ENCODE measurements around the gene TRIM66. TPM values are rescaled to one million over a fixed set of nuclear protein-coding genes. Genes with fewer than 3 reads are reported as not detected.
A peak's percentile ranks its signal among the peaks of the same experiment; 100 is the strongest.

Gene TRIM66, protein sequence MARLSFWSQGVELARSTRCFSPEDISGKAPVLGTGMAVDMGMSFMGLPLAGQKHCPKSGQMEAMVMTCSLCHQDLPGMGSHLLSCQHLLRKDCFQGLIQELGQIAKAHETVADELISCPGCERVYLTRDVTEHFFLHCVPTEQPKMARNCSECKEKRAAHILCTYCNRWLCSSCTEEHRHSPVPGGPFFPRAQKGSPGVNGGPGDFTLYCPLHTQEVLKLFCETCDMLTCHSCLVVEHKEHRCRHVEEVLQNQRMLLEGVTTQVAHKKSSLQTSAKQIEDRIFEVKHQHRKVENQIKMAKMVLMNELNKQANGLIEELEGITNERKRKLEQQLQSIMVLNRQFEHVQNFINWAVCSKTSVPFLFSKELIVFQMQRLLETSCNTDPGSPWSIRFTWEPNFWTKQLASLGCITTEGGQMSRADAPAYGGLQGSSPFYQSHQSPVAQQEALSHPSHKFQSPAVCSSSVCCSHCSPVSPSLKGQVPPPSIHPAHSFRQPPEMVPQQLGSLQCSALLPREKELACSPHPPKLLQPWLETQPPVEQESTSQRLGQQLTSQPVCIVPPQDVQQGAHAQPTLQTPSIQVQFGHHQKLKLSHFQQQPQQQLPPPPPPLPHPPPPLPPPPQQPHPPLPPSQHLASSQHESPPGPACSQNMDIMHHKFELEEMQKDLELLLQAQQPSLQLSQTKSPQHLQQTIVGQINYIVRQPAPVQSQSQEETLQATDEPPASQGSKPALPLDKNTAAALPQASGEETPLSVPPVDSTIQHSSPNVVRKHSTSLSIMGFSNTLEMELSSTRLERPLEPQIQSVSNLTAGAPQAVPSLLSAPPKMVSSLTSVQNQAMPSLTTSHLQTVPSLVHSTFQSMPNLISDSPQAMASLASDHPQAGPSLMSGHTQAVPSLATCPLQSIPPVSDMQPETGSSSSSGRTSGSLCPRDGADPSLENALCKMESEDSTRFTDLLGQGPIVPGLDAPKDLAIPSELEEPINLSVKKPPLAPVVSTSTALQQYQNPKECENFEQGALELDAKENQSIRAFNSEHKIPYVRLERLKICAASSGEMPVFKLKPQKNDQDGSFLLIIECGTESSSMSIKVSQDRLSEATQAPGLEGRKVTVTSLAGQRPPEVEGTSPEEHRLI (N-terminal part only)
- total RNA-seq (2011; cell fraction: chromatin; rRNA removed; ENCODE audit: low replicate concordance) = 100 and 148 TPM in 2 replicates
- total RNA-seq (2011; cell fraction: nucleolus; rRNA removed) = 31.2 and 37.6 TPM in 2 replicates
- 33.7 and 43.8 TPM in 2 replicates for total RNA-seq (2011; cell fraction: nucleoplasm; rRNA removed)
- total RNA-seq (2014; rRNA removed) (1.9 and 4.6 TPM in 2 replicates), total RNA-seq (2014; rRNA removed; fragmentation: Illumina TruSeq; extraction: Trizol) (5.4 and 8.1 TPM in 2 replicates), total RNA-seq (2015; rRNA removed; fragmentation: Illumina TruSeq; extraction: Trizol) (4.1 and 4.9 TPM in 2 replicates), total RNA-seq (2021) (5.9 and 6.7 TPM in 2 replicates), polyA plus RNA-seq (2011; rRNA removed) (7.3 and 9.0 TPM in 2 replicates), polyA plus RNA-seq (2014; fragmentation: Illumina TruSeq; extraction: Trizol) (4.5 and 4.9 TPM in 2 replicates), polyA plus RNA-seq (2014; fragmentation: Nextera tagmentation; extraction: Ambion mirVana) (1 to 10 TPM; 1.1 to 1.2 TPM), polyA plus RNA-seq (2014; rRNA removed) (5.1 and 6.7 TPM in 2 replicates), polyA minus RNA-seq (2011; rRNA and poly(A)+ RNA removed) (25.1 and 26.9 TPM in 2 replicates), Bru-seq, nascent RNA (percentile 67 among the genes with signal in this experiment), BruChase-seq, experiment 1, labeled RNA remaining after a 2-hour chase (percentile 62 among the genes with signal in this experiment), BruChase-seq, experiment 2, labeled RNA remaining after a 6-hour chase (percentile 63 among the genes with signal in this experiment)
- 2.8 and 4.2 TPM in 2 replicates for polyA plus RNA-seq (2011; cell fraction: cytosol; rRNA removed)
- 26.4 and 34.2 TPM in 2 replicates for polyA plus RNA-seq (2011; cell fraction: nucleus; rRNA removed)
- 3.8 and 6.0 TPM in 2 replicates for polyA plus RNA-seq (2012)
- polyA minus RNA-seq (2011; cell fraction: cytosol; rRNA and poly(A)+ RNA removed) = 3.0 TPM in 2 replicates
- polyA minus RNA-seq (2011; cell fraction: nucleus; rRNA and poly(A)+ RNA removed) = 16.6 and 19.3 TPM in 2 replicates
- long read RNA-seq, experiment 1, partial matches to known transcripts = 4 of 9 reads
- long read RNA-seq, experiment 1, other reads (novel, unspliced or antisense) = 5 of 9 reads
- long read RNA-seq, experiment 2, partial matches to known transcripts = 0 of 1 reads
- long read RNA-seq, experiment 2, other reads (novel, unspliced or antisense) = 1 of 1 reads
- long read RNA-seq, experiment 3, partial matches to known transcripts = 1 of 1 reads
- long read RNA-seq, experiment 3, other reads (novel, unspliced or antisense) = 0 of 1 reads

DNA sequence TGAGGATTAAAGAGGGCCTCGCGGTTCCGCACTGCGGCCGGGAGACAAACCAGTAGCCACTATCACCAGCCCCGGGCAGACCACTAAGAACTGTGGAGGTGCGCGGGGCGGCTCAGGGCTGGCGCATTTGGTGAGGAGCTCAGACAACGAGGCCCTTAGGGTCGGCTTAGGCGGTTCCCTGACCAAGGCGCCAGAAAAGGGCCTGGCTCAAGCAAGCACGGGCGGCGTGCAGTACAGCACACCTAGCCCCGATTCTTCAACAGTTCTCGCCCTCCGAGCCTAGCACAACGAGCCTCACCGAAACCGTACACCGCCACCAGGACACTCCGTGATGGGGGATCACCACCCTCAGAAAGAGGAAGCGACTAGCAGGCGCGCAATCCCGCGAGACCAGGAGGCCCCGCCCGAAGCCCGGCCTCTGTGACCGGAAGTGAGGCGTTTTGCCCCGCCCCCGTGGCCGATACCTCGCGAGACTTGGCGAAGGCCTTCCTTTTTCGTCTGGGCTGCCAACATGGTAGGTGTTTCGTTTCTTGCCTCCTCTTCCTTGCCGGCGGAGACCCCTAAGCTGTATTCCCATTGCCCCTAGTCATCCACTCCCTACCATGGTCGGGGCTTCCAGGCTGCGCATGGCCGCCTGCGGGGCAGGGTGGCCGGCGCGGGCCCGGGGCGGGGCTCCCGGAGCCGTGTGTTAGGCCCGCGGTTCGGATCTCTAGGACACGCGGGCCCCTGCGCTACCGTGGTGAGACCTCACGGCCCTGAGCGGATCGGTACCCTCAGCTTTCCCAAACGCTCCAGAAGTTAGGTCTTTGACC is at the start of gene TRIM66, which contains the start of gene RPL27A:
Gene TRIM66 (minus strand): TSS at position 363 of the 812 bp plus-strand sequence. CDS start 10,391 bp downstream, outside the sequence.
Gene RPL27A (plus strand): TSS at position 490 of the 812 bp plus-strand sequence. CDS start 22 bp downstream, at position 512.
- Histone ChIP-seq H3K4me3 (peak within 1 kb of the TSS; percentile 97), H3K9ac (ENCODE audit: insufficient read depth in 1 of 2, low read depth in 2 of 2, low read length in 2 of 2) (peak within 1 kb of the TSS; percentile 97 to 100), H3K4me1 (replicated peaks in 1 of 2; ENCODE audit: control insufficient read depth in 2 of 2, insufficient read depth in 2 of 2, low read length in 2 of 2) (peaks cover 7 to 16% of the 10 kb centered on the region in 2 experiments; a peak in 4 of 5 replicates), H3K9me1 (ENCODE audit: control insufficient read depth, insufficient read depth, low read length) (no peaks in the 10 kb centered on the region), H3K36me3 (ENCODE audit: control insufficient read depth, insufficient read depth, low read length) (peaks cover 48% of the 10 kb centered on the region), H3K9me3 (replicated peaks; ENCODE audit: control insufficient read depth, insufficient read depth, low read depth, low read length) (no peaks in the 10 kb centered on the region), H2AFZ (ENCODE audit: low read depth, low read length) (peak within 1 kb of the TSS; percentile 77), H3K79me2 (ENCODE audit: control insufficient read depth, insufficient read depth, low read length) (peaks cover 62% of the 10 kb centered on the region), H3K27ac (ENCODE audit: extremely low read depth, low read depth, low read length) (peak within 1 kb of the TSS; percentile 96), H3K27me3 (ENCODE audit: control insufficient read depth in 2 of 2, insufficient read depth in 2 of 2, low read length in 2 of 2) (no peaks in the 10 kb centered on the region), H3K4me2 (ENCODE audit: insufficient read depth, low read length) (peak within 1 kb of the TSS; percentile 100), H4K20me1 (replicated peaks; ENCODE audit: control insufficient read depth, insufficient read depth, low read length) (peaks cover 21% of the 10 kb centered on the region)
- FAIRE-seq (peak; percentile 87), DNase-seq (ENCODE audit: extremely low read depth in 1 of 4, low spot score in 3 of 4) (peak; percentile 85 to 98 (median 88)), ATAC-seq (peak; percentile 92)
- BruUV-seq (replicated peaks) = TSS peak; percentile 92
- CTCF ChIA-PET (ENCODE audit: low intra/inter-chr PET ratio) = no interaction called here
- WGBS (ENCODE audit: insufficient coverage, low coverage, missing lambda C conversion rate) = under 1% methylated on average over 62 of the region's 67 CpGs
- intact Hi-C loops (cut with micrococcal nuclease) (no loop called here), in situ Hi-C loops (cut with MboI) (no loop called here)
- POLR2A ChIA-PET = interaction anchor here (0.7 to 2.8 kb wide), 20 partner anchors 9 to 526 kb away, joined by 3 to 24 read pairs (median 4); partner anchors contain the start of gene NRIP3
- no peak for TF ChIP-seq NFXL1 (CRISPR knock-in tag; IDR thresholded peaks at IDR 0.05)
- peak; percentile 57 to 60 for TF ChIP-seq FOXK2 (conservative IDR thresholded peaks at IDR 0.05 in 1 of 2, IDR thresholded peaks at IDR 0.05 in 1 of 2; ENCODE audit: low read depth in 2 of 2)
- TF ChIP-seq NFIX (CRISPR knock-in tag; IDR thresholded peaks at IDR 0.05; ENCODE audit: low read depth) = no peak
- peak in 1 of 2 experiments; percentile 12; a peak in 1 of 4 replicates for TF ChIP-seq TRIM24 (IDR thresholded peaks at IDR 0.05)
- peak; percentile 72 to 77 for TF ChIP-seq NRF1 (conservative IDR thresholded peaks at IDR 0.05 in 1 of 2, IDR thresholded peaks at IDR 0.05 in 1 of 2)
- TF ChIP-seq, protein P1, sequence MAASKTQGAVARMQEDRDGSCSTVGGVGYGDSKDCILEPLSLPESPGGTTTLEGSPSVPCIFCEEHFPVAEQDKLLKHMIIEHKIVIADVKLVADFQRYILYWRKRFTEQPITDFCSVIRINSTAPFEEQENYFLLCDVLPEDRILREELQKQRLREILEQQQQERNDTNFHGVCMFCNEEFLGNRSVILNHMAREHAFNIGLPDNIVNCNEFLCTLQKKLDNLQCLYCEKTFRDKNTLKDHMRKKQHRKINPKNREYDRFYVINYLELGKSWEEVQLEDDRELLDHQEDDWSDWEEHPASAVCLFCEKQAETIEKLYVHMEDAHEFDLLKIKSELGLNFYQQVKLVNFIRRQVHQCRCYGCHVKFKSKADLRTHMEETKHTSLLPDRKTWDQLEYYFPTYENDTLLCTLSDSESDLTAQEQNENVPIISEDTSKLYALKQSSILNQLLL (CRISPR knock-in tag; IDR thresholded peaks at IDR 0.05; ENCODE audit: borderline replicate concordance) = no peak
- no peak for TF ChIP-seq ZNF121 (CRISPR knock-in tag; conservative IDR thresholded peaks at IDR 0.05)
- no peak for TF ChIP-seq ZNF75A (CRISPR knock-in tag; IDR thresholded peaks at IDR 0.05)
- TF ChIP-seq NR2C1 (IDR thresholded peaks at IDR 0.05) = no peak
- no peak for TF ChIP-seq NR2C1 (tag; IDR thresholded peaks at IDR 0.05)
- no peak for TF ChIP-seq BCOR (IDR thresholded peaks at IDR 0.05)

Measured in K562 (cell line).